Mucosa of stomach (tissue), 1 donor: ENCODE data around the gene LYPD6B.

Experiments used
- H3K27me3 ChIP-seq: one replicate; pipeline ENCODE4 v1.7.0; 2013; ENCODE audit warnings: mild to moderate bottlenecking, low read length; ENCODE audit not compliant: control insufficient read depth, insufficient read depth
- H3K36me3 ChIP-seq: one replicate; pipeline ENCODE4 v1.7.0; 2013; ENCODE audit warnings: low read length; ENCODE audit not compliant: control insufficient read depth, insufficient read depth
- H3K4me1 ChIP-seq: one replicate; pipeline ENCODE4 v1.7.0; 2013; ENCODE audit warnings: mild to moderate bottlenecking, low read length; ENCODE audit not compliant: control insufficient read depth, insufficient read depth
- H3K4me3 ChIP-seq: one replicate; pipeline ENCODE4 v1.7.0; 2013; ENCODE audit warnings: low read length
- H3K9ac ChIP-seq: one replicate; pipeline ENCODE4 v1.7.0; 2013; ENCODE audit warnings: mild to moderate bottlenecking, low read length, moderate library complexity
- H3K9me3 ChIP-seq: one replicate; pipeline ENCODE4 v1.7.0; 2013; ENCODE audit warnings: mild to moderate bottlenecking, low read length, moderate library complexity; ENCODE audit not compliant: control insufficient read depth
- donor health status: Pancreatic carcinoma.

Gene LYPD6B

DNA sequence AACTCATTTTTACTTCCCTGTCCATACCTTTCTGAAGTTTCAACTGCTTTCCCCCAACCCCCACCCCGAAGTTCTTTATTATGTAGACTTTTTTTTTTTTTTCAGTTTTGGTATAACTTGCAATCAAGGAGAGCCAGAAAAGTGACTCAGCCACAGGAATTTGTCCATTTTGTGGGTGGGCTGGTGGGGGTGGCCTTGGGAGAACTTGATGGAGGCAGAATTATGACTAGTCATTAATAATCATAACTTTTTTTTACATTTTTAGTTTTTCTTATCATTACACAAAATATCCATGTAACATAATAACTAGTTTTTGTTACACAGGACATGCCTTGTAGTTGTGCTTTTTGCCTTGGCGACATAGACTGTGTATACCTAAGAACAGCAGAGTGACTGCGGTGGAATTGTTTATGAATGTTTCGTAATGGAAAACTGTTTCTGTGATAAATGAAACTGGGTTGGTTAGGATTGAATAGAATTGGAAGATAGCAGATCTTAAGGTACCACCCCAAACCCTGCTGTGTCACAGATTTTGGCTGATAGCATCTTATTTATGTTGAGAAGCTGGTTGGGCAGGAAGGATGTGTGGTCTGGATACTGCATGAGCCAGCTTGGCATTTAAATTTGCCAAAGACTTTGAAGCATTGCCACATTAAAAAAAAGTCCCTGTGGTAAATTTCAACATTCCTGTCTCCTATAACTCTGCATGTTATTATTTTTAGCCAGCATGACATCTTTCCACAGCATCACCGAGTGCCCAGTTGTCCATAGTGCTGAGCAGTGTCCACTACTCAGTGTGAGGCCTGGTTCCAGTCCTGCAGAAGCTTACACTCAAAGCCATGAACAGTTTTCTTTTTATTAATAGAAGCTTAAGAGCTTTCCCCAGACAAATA lies 30.7 kb downstream of the LYPD6B start:
- H3K27me3 ChIP-seq = no peaks in the 10 kb centered on the region
- no peaks in the 10 kb centered on the region for H3K9me3 ChIP-seq

DNA sequence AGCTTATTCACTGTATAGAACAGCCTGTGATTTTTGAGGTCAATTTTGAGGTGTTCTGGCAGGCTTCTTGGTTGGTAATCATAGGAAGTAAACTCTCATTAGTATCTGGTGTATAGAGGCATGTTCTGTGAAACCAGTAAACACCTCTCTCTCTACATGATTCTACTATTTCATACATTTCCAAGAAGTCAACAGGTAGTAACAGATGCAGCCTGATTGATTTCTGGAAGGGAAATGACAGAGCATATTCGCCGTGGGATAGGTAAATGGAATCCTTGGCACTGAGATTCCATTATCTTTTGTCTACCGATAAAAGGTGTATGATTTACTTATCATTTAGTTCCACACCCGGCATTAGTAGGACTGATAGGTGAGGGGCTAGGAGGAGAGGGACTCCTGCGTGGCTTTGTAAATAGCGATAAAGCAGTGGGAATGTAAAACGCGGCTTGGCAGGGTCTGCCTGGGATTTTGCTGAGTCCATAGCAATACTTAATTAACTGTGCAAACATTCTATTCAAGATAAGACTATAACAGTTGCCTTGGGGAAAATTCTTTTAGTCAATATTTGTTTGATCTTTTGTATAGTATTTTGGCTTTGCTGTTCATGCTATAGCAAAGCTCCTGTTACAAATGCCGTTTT lies 32.3 kb downstream of the LYPD6B start:
- Histone ChIP-seq H3K27me3 (no peaks in the 10 kb centered on the region), H3K4me1 (peaks cover 61% of the 10 kb centered on the region), H3K4me3 (no peak overlapping the region), H3K9ac (no peak overlapping the region), H3K36me3 (no peaks in the 10 kb centered on the region), H3K9me3 (no peaks in the 10 kb centered on the region)

More for the DNA sequence above, 30.7 kb downstream of the LYPD6B start:
- Histone ChIP-seq H3K4me3 (no peak overlapping the region), H3K9ac (no peak overlapping the region), H3K4me1 (peaks cover 62% of the 10 kb centered on the region), H3K36me3 (no peaks in the 10 kb centered on the region)

DNA sequence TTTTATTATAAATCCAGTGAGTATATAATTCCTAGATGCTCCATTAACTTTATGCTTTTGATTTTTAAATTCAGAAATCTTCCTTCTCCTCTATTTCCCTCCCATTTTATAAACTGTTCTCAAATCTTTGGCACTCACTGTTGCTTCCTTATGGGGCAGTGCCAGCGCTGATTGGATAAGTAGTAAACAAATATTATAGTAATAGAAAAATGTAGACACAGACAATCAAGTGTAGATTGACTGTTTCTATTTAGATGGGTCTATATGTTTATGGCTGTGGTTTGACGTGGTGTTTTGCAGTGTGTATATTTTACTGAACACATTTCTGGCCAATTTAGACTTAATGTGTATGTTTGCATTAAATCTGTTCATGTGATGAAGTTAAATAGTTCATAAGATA lies 36.6 kb downstream of the LYPD6B start:
- Histone ChIP-seq H3K27me3 (no peaks in the 10 kb centered on the region), H3K9me3 (no peaks in the 10 kb centered on the region), H3K36me3 (no peaks in the 10 kb centered on the region), H3K4me1 (peaks cover 66% of the 10 kb centered on the region), H3K4me3 (no peak overlapping the region), H3K9ac (no peak overlapping the region)

DNA sequence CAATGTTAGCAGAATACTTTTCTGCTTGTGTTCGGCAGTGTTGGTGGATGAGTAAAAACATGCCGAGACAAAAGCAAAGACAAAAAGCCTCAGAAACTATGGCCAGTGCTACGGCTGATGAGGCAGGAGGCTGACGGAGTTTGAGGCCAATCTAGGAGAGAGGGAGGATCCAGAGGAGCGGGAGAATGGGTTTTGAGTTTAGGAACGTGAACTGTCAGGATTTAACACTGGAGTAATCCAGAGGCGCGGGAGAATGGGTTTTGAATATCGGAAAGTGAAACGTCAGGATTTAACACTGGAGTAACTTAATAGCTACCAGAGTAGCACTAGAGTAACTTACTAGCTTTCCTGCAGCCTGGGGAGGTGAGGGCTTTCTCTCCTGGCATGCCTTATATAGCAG lies 37.4 kb downstream of the LYPD6B start:
- Histone ChIP-seq H3K9ac (no peak overlapping the region), H3K27me3 (no peaks in the 10 kb centered on the region), H3K4me3 (no peak overlapping the region), H3K36me3 (no peaks in the 10 kb centered on the region), H3K4me1 (peaks cover 59% of the 10 kb centered on the region), H3K9me3 (no peaks in the 10 kb centered on the region)

DNA sequence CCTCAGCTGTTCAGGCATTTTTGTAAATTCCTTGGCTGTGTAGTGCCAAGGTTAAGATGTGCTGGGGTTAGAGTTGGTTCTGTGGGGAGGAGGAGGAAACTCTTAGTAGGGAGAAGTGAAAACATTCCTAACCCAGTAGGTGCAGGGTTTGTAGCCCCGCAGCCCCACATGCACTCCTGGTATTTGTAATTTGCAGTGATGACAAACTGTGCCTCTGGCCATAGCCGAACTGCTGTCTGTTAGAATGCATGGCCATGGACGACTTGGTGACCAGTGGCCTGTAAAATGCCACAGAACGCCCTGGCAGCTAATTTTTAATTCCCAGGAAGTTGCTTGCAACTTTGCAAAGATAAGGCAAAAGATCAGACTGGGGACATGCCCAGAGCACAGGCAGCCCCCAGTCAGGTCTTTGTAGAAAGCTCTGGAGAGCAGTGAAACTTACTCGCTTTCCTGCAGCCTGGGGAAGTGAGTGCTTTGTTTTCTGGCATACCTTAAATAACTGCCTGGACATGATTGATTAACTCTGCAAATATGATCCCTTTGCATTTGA lies 38.4 kb downstream of the LYPD6B start:
- Histone ChIP-seq H3K9me3 (no peaks in the 10 kb centered on the region), H3K27me3 (no peaks in the 10 kb centered on the region), H3K4me1 (peaks cover 55% of the 10 kb centered on the region), H3K4me3 (no peak overlapping the region), H3K9ac (no peak overlapping the region), H3K36me3 (no peaks in the 10 kb centered on the region)

DNA sequence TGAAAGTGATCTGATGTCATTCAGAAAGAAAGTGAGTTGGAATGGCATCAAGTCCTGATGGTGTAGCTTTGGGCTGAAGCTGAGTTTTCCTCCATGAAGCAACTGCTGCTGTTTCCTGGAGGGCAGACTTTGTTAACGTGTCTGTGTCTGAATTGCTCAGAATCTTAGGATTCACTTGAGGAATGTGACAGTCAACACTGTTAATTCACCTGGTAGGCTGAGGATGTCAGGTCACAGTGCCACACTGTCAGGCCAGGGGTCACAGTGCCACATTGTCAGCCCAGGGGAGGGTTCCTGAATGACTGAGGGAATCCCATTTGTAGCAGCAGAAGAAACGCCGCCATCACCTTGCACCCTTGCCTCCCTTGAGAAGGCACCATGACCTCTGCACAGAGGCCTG lies 39.4 kb downstream of the LYPD6B start:
- Histone ChIP-seq H3K36me3 (no peaks in the 10 kb centered on the region), H3K4me1 (peaks cover 49% of the 10 kb centered on the region), H3K9ac (no peak overlapping the region), H3K4me3 (no peak overlapping the region), H3K9me3 (no peaks in the 10 kb centered on the region), H3K27me3 (no peaks in the 10 kb centered on the region)

DNA sequence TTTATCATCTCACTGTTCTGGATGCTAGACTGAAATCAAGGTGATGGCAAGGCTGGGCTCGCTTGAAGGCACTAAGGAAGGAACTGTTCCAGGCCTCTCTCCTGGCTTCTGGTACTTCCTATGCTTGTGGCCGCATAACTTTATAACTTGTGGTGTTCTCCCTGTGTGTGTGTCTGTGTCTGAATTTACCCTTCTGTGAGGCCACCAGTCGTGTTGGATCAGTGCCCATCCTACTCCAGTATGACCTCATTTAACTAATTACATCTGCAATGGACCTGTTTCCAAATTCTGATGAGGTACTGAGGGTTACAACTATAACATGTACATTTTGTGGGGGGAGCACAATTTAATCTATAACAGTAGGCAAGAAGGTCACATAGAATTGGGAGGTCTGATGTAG lies 41.6 kb downstream of the LYPD6B start:
- Histone ChIP-seq H3K4me1 (peaks cover 27% of the 10 kb centered on the region), H3K27me3 (no peaks in the 10 kb centered on the region), H3K36me3 (no peaks in the 10 kb centered on the region), H3K4me3 (no peak overlapping the region), H3K9me3 (no peaks in the 10 kb centered on the region), H3K9ac (no peak overlapping the region)

DNA sequence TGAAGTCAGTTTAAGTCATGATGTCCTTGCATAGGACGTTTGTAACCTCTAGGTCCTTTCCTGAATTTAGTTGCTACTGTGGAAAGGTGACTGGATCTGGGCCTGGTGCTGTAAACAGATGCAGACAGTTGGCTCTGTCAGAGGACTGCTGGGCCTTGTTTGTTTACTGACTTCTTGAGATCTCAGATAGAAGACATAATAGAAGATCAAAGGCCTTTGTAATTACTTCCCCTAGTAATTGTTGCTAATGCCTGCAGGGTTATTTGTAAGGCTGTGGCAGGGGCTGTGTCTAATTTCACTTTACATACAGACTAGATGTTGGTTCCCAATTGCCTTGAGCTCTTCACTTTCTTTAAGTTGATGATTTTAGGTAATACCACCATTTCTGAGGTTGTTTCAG lies 42.5 kb downstream of the LYPD6B start:
- Histone ChIP-seq H3K4me3 (no peak overlapping the region), H3K9me3 (no peaks in the 10 kb centered on the region), H3K36me3 (no peaks in the 10 kb centered on the region), H3K27me3 (no peaks in the 10 kb centered on the region), H3K4me1 (peaks cover 20% of the 10 kb centered on the region), H3K9ac (no peak overlapping the region)

DNA sequence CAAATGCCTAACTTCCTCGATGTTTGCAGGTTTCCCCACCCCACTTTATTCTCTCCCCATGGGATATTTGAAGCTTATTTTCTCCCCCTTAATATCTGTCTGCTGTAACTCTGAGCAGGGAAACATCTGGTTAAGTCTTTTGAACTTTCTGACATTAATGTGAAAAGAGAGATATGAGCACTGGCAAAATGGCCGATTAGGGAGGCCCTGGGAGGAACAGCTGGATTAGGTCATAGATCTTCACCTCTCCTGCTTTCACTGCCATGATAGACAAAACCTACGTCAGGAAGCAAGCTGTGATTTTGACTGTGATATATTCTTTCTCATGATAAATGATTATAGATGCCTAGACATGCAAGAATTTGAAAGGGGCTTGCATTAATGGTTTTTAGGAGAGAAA lies 43.6 kb downstream of the LYPD6B start:
- no peaks in the 10 kb centered on the region for H3K36me3 ChIP-seq
- H3K27me3 ChIP-seq = no peaks in the 10 kb centered on the region
- no peak overlapping the region for H3K4me3 ChIP-seq
- H3K9ac ChIP-seq = no peak overlapping the region
- H3K9me3 ChIP-seq = no peaks in the 10 kb centered on the region
- peaks cover 9% of the 10 kb centered on the region for H3K4me1 ChIP-seq

DNA sequence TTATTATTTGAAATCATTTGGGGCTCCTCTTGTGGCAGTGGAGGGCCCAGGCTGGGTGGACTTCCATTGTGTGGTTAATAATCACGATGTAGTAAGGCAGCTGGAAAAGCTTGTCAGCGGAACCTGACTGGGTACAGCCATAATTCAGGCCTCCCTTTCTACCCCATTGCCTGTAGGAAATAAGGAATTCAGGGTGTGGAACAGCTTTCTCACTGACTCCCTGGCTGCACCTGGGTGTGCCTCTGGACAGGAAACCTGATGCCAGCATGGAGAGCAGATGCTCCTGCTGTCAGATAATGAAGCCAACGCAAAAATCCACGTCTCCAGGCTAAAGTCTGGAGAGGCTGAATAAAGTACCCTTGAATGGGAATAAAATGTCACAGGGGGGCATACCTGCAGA lies 44.2 kb downstream of the LYPD6B start:
- no peaks in the 10 kb centered on the region for H3K9me3 ChIP-seq
- no peak overlapping the region for H3K9ac ChIP-seq
- no peaks in the 10 kb centered on the region for H3K27me3 ChIP-seq
- no peak overlapping the region for H3K4me3 ChIP-seq
- H3K36me3 ChIP-seq = no peaks in the 10 kb centered on the region
- peaks cover 8% of the 10 kb centered on the region for H3K4me1 ChIP-seq

DNA sequence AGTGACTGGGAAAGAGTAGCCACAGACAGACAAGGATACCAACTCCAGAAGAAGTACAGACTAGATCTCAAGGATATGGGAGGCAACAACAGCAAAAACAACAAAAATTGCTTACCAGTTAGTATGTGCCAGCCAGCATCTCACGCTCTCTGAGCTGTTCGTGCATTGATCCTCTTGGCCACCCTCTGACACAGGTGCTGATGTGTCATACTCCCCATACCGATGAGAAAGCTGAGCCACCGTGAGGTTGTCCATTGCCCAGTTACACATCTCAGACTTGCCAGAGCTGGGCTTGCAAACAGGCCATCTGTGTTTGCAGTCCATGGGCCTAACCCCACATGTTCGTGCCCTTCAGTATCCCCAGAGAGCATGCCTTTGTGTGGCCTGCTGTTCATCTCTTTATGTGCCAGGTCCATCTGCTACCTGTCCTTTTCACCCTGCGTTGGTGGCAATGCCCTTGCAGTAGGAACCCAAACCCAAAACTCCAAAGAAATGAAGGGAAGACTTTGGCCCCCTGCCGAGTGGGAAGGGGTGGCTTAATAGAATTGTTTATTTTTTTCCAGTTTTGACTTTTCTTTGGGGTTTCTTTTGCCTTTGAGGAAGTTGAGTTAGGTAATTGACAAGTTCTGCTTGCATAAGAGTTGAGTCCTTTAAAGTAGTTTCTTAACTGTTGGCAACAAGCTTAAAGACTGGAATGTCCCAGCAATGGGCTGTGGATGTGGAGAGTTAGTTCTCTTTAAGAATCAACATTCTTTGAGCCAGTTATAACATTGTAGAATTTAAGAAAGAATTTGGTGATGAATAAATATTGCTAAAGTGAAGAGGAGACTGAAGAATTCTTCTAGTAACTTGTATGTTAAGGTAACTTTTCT lies 46.7 kb downstream of the LYPD6B start:
- Histone ChIP-seq H3K4me1 (peaks cover 8% of the 10 kb centered on the region), H3K9ac (no peak overlapping the region), H3K36me3 (no peaks in the 10 kb centered on the region), H3K4me3 (no peak overlapping the region), H3K27me3 (no peaks in the 10 kb centered on the region), H3K9me3 (no peaks in the 10 kb centered on the region)
